ENCODE data around the gene ESPNL.
"Not testable (repeated sequence)": the region's sequence is repeated elsewhere in the genome, so short reads cannot be mapped to it uniquely, and the experiment has no call there.

The ESPNL gene

GRCh38 chr2:238115709-238116108, 15.6 kb downstream of the ESPNL start:
- DNase-seq (ENCODE audit: low read depth in 2 of 2) = not testable (repeated sequence)

GRCh38 chr2:238116298-238117198, 16.4 kb downstream of the ESPNL start:
- no peak for DNase-seq (ENCODE audit: low read depth in 2 of 2)

- no peak for DNase-seq (ENCODE audit: low read depth in 2 of 2)
Observed at GRCh38 chr2:238117199-238118154, 17.3 kb downstream of the ESPNL start.

GRCh38 chr2:238119756-238120462, 19.8 kb downstream of the ESPNL start:
- no peak for DNase-seq (ENCODE audit: low read depth in 2 of 2)

- DNase-seq (ENCODE audit: low read depth in 2 of 2) = no peak
Observed at GRCh38 chr2:238120463-238121298, 20.5 kb downstream of the ESPNL start.

GRCh38 chr2:238121511-238122286, 21.6 kb downstream of the ESPNL start:
- no peak for DNase-seq (ENCODE audit: low read depth in 2 of 2)

- DNase-seq (ENCODE audit: low read depth in 2 of 2) = no peak
Observed at GRCh38 chr2:238122287-238123217, 22.4 kb downstream of the ESPNL start.

GRCh38 chr2:238123218-238123971, 23.3 kb downstream of the ESPNL start:
- no peak for DNase-seq (ENCODE audit: low read depth in 2 of 2)

GRCh38 chr2:238123991-238124470, 23.9 kb downstream of the ESPNL start:
- no peak for DNase-seq (ENCODE audit: low read depth in 2 of 2)

- no peak for DNase-seq (ENCODE audit: low read depth in 2 of 2)
Observed at GRCh38 chr2:238124488-238125126, 24.5 kb downstream of the ESPNL start.

GRCh38 chr2:238125127-238125885, 25.2 kb downstream of the ESPNL start:
- no peak for DNase-seq (ENCODE audit: low read depth in 2 of 2)

- no peak for DNase-seq (ENCODE audit: low read depth in 2 of 2)
Observed at GRCh38 chr2:238126338-238126737, 26.2 kb downstream of the ESPNL start.

- DNase-seq (ENCODE audit: low read depth in 2 of 2) = no peak
Observed at GRCh38 chr2:238126775-238127164, 26.6 kb downstream of the ESPNL start.

GRCh38 chr2:238127165-238128060, 27.3 kb downstream of the ESPNL start:
- peak; percentile 43 to 50 for DNase-seq (ENCODE audit: low read depth in 2 of 2)

- no peak for DNase-seq (ENCODE audit: low read depth in 2 of 2)
Observed at GRCh38 chr2:238128061-238128440, 27.9 kb downstream of the ESPNL start.

GRCh38 chr2:238128534-238129001, 28.4 kb downstream of the ESPNL start:
- no peak for DNase-seq (ENCODE audit: low read depth in 2 of 2)

All from fibroblast of skin of left biceps (primary cell).